Right ventricle myocardium superior (tissue), 1 donor: ENCODE results near the gene GBP6. TPM values are rescaled to one million over a fixed set of nuclear protein-coding genes. Genes with fewer than 3 reads are reported as not detected.
"Not testable (repeated sequence)": the region's sequence is repeated elsewhere in the genome, so short reads cannot be mapped to it uniquely, and the experiment has no call there.

Source experiments
- ATAC-seq: fragments of 200-7000 bp; cut with Tn5 transposase; one replicate; pipeline ENCODE4 v1.9.1; 2020; ENCODE audit warnings: mild to moderate bottlenecking; ENCODE audit not compliant: poor library complexity
- DNase-seq: peaks from one replicate; pipeline ENCODE4 v3.0.0-alpha.2; 2020
- intact Hi-C: fragments of 100-400 bp; cut with DNase I; formaldehyde crosslinking; loops from one replicate; pipeline ENCODE4 v1.11.2; 2022
- total RNA-seq: library from RNA; stranded (reverse); fragmentation: NEBNext Ultra II Directional; extraction: Animal tissue kit (Norgen Biotek cat#: 25700); gene quantifications from one replicate; pipeline ENCODE4 v1.2.1, GENCODE V29; 2021
- donor health status: DM: no; HTN: yes; CAD: no; lungs with severe emphysema.

GBP6 gene
- total RNA-seq, 1 donor from 2014 or later = 0.13 TPM

DNA sequence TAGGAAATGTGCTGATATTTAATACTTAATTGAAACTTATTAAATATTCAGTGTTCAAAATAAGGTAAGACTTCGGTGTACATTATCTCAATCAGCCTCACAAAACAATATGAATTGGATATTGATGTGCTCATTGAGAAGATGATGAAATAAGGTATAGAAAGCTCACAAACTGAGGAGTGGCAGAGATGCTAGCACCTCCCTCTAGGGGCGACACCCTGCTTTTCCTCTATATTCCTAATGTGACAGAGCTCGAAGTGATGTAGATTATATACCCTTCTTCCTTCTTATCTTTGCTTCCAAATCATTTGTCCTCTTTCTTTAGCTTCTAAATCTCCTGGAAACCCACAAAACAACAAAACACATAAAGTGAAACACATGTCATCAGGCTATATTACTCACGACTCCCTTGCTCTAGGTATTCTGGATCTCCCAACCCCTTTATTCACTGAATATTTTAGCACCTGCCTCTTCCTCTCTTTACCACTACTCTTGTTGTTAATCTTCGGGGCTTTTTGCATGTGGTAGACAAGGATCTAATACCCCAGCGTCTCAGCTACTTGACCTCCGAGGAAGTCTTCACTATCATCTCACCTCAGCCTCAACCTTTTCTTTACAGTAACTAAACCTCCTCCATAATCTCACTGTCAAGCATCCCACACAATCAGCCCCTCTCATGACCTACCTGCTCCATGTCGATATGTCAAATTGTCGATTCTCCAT is 70.4 kb downstream of the GBP6 start:
- intact Hi-C loops, DNase-seq, ATAC-seq: not testable (repeated sequence)

Other genes starting within 250 kb of the GBP6 start
- 11.1 TPM for gene GBP2, start 237.9 kb upstream of the GBP6 start, total RNA-seq
- not detected for gene GBP7, start 188.1 kb upstream of the GBP6 start, total RNA-seq
- 7.4 TPM for gene GBP4, start 165.1 kb upstream of the GBP6 start, total RNA-seq
- 1.7 TPM for gene GBP5, start 91.2 kb upstream of the GBP6 start, total RNA-seq
- gene LRRC8B, start 160.8 kb downstream of the GBP6 start, total RNA-seq = 2.5 TPM